SU-DHL-6 (cell line): ENCODE measurements around the gene APBB1.

ENCODE experiments used
- H2AFZ ChIP-seq: fragments of 200-600 bp; sonication (generic); 2 replicates; pipeline ENCODE4 v1.6.1; 2014; ENCODE audit warnings: low read depth, mild to moderate bottlenecking, moderate library complexity, mixed read lengths, antibody characterized with exemption, low read length; ENCODE audit not compliant: severe bottlenecking
- H3F3A ChIP-seq: fragments of 200-600 bp; shearing (Covaris generic); 2 replicates; pipeline ENCODE4 v1.6.0; 2016; ENCODE audit warnings: antibody characterized with exemption, mild to moderate bottlenecking; ENCODE audit not compliant: insufficient read depth
- H3K27ac ChIP-seq: fragments of 200-600 bp; sonication (generic); 2 replicates; pipeline ENCODE4 v1.5.1; 2016; ENCODE audit warnings: low read depth, mild to moderate bottlenecking, low read length, moderate library complexity, mixed read lengths
- H3K27me3 ChIP-seq: fragments of 200-600 bp; sonication (generic), shearing (Covaris generic); 2 replicates; pipeline ENCODE4 v1.6.0; 2014; ENCODE audit warnings: mild to moderate bottlenecking, low read length
- H3K36me3 ChIP-seq: fragments of 200-600 bp; sonication (generic); 2 replicates; pipeline ENCODE4 v1.6.1; 2014; ENCODE audit warnings: mild to moderate bottlenecking, low read length, mixed read lengths
- H3K4me2 ChIP-seq: fragments of 300-600, 200-600 bp; shearing (Covaris generic), sonication (generic); 2 replicates; pipeline ENCODE4 v1.6.0; 2014; ENCODE audit warnings: low read length, low read depth, mild to moderate bottlenecking; ENCODE audit not compliant: poor library complexity, severe bottlenecking
- H3K4me3 ChIP-seq: fragments of 200-600 bp; sonication (generic); 2 replicates; pipeline ENCODE4 v1.5.1; 2014; ENCODE audit warnings: antibody characterized with exemption, low read length, mild to moderate bottlenecking, mixed read lengths; ENCODE audit not compliant: insufficient read depth, poor library complexity, severe bottlenecking
- H3K79me2 ChIP-seq: fragments of 200-600 bp; sonication (generic); 2 replicates; pipeline ENCODE4 v1.6.1; 2014; ENCODE audit warnings: mild to moderate bottlenecking, low read length, moderate library complexity; ENCODE audit not compliant: insufficient read depth
- H3K9ac ChIP-seq: fragments of 200-600 bp; sonication (generic); 2 replicates; pipeline ENCODE4 v1.7.0; 2014; ENCODE audit warnings: mild to moderate bottlenecking, low read length
- H3K9me2 ChIP-seq: fragments of 200-600 bp; sonication (generic); replicated peaks from 2 replicates; pipeline ENCODE4 v1.6.1; 2014; ENCODE audit warnings: low read length; ENCODE audit not compliant: insufficient read depth
- H3K9me3 ChIP-seq: fragments of 200-600 bp; sonication (generic); 2 replicates; pipeline ENCODE4 v1.6.1; 2014; ENCODE audit warnings: low read length, mixed read lengths; ENCODE audit not compliant: insufficient read depth
- H4K20me1 ChIP-seq: fragments of 200-600 bp; sonication (generic); 2 replicates; pipeline ENCODE4 v1.6.1; 2014; ENCODE audit warnings: low read depth, mild to moderate bottlenecking, antibody characterized with exemption, low read length, moderate library complexity, mixed read lengths
- CTCF ChIP-seq: fragments of 200-600 bp; sonication (generic); IDR thresholded peaks from one replicate; pipeline ENCODE4 v1.5.1; 2017; ENCODE audit warnings: antibody characterized with exemption, mild to moderate bottlenecking, low read length, moderate library complexity; ENCODE audit not compliant: insufficient read depth, poor library complexity, severe bottlenecking
- EZH2phosphoT487 ChIP-seq: fragments of 200-600 bp; sonication (generic), shearing (Covaris generic); conservative IDR thresholded peaks from 2 replicates; pipeline ENCODE4 v1.6.1; 2018; ENCODE audit warnings: mild to moderate bottlenecking, antibody characterized with exemption, low read length, moderate library complexity, mixed read lengths

Gene APBB1

GRCh38 chr11:6406370-6406769 is 12.5 kb downstream of the APBB1 start:
- Histone ChIP-seq H3K79me2 (no peaks in the 10 kb centered on the region), H2AFZ (no peak overlapping the region), H3K27me3 (no peaks in the 10 kb centered on the region), H3K36me3 (no peaks in the 10 kb centered on the region), H3K4me3 (no peak overlapping the region), H3K27ac (no peak overlapping the region), H3F3A (no peaks in the 10 kb centered on the region), H3K9me2 (no peaks in the 10 kb centered on the region), H4K20me1 (no peaks in the 10 kb centered on the region), H3K9ac (no peak overlapping the region), H3K4me2 (no peak overlapping the region), H3K9me3 (no peaks in the 10 kb centered on the region)
- TF ChIP-seq CTCF (no peak), EZH2phosphoT487 (no peak)

GRCh38 chr11:6405846-6406245 is 13.0 kb downstream of the APBB1 start:
- no peaks in the 10 kb centered on the region for H3K27me3 ChIP-seq
- no peaks in the 10 kb centered on the region for H3K9me3 ChIP-seq
- H3K79me2 ChIP-seq = no peaks in the 10 kb centered on the region
- H2AFZ ChIP-seq = no peak overlapping the region
- no peak overlapping the region for H3K27ac ChIP-seq
- no peak overlapping the region for H3K9ac ChIP-seq
- H3F3A ChIP-seq = no peaks in the 10 kb centered on the region
- H3K9me2 ChIP-seq = no peaks in the 10 kb centered on the region
- no peaks in the 10 kb centered on the region for H4K20me1 ChIP-seq
- H3K36me3 ChIP-seq = no peaks in the 10 kb centered on the region
- TF ChIP-seq CTCF = no peak
- H3K4me3 ChIP-seq = no peak overlapping the region
- no peak overlapping the region for H3K4me2 ChIP-seq

GRCh38 chr11:6405052-6405667 is 13.7 kb downstream of the APBB1 start:
- Histone ChIP-seq H3K36me3 (no peaks in the 10 kb centered on the region), H3F3A (no peaks in the 10 kb centered on the region), H3K9me2 (no peaks in the 10 kb centered on the region), H3K79me2 (no peaks in the 10 kb centered on the region), H3K27ac (no peak overlapping the region), H3K4me3 (no peak overlapping the region), H3K27me3 (no peaks in the 10 kb centered on the region), H3K9ac (no peak overlapping the region), H2AFZ (no peak overlapping the region), H4K20me1 (no peaks in the 10 kb centered on the region), H3K4me2 (no peak overlapping the region), H3K9me3 (no peaks in the 10 kb centered on the region)
- TF ChIP-seq CTCF (no peak), EZH2phosphoT487 (no peak)
